GM21723 (cell line): Measurements from ENCODE around the gene TENM4.
"Not testable (repeated sequence)": the region's sequence is repeated elsewhere in the genome, so short reads cannot be mapped to it uniquely, and the experiment has no call there.

Source experiments
- ATAC-seq: cut with Tn5 transposase; IDR thresholded peaks from one replicate; pipeline ENCODE4 v1.9.1; 2021; ENCODE audit warnings: mild to moderate bottlenecking, moderate library complexity; ENCODE audit not compliant: unreplicated experiment

The TENM4 gene

GRCh38 chr11:78879094-78879980 lies 561.5 kb downstream of the TENM4 start:
- ATAC-seq, result not testable (repeated sequence)

- ATAC-seq, result no peak
Measured at GRCh38 chr11:78878631-78879030, 562.2 kb downstream of the TENM4 start.

DNA sequence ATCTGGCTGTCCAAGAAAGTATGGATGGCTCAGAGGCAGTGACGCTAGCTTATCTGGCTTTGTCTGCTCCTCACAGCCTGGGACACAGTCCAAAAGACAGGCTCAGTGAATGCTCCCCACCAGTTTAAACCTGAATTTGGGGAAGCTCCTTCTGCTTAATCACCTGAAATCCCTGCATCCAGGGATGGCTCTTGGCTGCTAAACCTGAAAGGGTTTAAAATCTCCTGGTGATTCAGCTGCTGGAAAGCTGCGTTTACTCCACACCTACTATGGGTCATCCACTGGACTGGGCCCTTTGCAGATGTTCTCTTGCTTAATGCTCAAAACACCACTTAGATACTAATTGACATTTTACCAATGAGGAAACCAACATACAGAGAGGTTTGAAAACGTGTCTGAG lies 564.2 kb downstream of the TENM4 start:
- no peak for ATAC-seq

DNA sequence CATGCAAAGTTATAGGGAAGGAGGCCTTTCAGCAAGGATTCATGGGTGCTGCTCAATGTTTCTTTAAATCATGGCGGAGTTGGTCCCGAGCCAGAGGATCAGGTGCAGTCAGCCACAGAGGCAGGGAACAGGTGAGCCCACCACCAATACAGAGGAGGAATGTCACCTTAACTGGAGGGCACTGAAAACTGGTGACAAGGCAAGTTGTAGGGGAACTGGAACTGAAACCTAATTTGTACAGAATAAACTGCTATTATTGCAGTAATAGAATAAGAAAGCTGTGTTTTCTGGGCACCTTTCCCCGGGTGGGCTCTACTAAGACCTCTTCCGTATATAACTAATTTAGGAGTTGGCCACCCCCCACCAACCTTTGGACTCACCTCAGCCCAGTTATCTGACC lies 570.2 kb downstream of the TENM4 start:
- ATAC-seq, result no peak

GRCh38 chr11:78869293-78869692 lies 571.5 kb downstream of the TENM4 start:
- no peak for ATAC-seq

DNA sequence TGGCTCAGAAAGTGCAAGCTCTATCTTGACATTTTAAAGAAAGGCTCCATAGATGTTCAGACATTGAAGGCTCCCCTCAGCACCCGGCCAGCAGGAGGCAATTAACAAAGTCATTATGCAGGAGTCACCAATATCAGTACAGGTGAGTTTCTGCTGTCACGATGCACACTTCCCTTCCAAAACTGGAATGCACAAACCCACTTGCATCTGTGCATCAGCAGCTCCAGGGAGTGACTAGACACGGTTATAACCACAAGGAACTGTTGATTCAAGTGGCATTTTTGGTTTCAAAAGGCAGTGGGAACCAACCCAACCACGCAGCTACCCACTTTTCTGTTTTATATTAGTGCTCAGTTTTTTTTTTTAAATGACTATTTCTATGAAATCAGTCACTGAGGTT lies 572.3 kb downstream of the TENM4 start:
- no peak for ATAC-seq

- no peak for ATAC-seq
Measured at GRCh38 chr11:78860720-78861422, 580.0 kb downstream of the TENM4 start.

DNA sequence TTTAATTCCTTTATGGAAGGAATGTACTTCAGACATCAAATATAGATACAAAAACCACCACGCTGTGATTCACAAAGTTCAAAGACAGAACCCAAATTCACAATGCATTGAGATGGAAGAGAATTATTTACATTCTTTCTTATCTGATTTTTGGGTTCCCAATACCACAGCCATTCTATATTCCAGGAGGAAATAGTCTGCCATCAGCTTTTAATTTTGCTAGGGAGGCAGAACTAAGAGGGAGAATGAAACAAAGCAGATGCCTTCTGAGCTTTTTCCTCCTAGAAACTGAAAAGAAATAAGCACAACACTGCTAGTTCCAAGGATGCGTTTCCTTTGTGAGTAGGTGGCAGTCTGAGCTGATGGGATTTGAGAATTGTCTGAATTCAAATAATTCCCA lies 583.1 kb downstream of the TENM4 start:
- ATAC-seq, result no peak

DNA sequence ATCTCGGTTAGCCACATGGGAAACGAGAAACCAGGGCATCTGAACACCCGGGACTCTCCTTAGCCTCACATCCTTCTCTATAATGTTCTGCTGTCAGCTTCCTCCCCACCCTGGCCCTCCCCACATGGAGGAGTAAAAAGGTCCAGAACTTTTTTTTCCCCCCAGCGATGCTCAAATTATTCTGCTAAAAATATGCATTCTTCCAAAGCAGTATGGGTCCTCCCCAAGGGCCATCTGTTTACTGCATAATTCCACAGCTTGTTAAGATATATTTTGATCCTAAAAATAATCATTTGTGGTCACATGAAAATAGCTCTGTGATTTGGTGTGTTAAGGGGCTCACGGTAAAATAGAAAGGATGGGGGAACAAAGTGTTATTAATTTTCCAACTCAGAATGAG lies 584.6 kb downstream of the TENM4 start:
- ATAC-seq, result no peak

DNA sequence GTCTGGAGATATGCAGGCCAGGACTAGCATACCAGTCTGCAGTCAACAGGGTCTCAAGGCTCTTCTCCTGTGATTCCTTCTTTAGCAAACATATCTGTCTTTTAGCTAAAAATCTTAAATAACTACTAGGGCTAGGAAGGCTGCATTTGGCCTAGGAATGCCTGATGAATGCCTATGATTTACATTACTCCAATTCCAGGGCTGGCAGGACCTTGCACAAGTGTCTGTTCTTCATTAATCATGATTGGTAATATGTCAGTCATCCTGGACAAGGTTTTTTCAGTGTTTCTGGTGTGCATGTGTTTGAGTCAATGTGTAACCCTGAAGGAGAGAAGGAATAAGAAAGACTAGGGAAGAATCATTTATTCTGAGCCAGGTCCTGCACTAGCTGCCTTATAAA lies 585.7 kb downstream of the TENM4 start:
- ATAC-seq, result no peak

DNA sequence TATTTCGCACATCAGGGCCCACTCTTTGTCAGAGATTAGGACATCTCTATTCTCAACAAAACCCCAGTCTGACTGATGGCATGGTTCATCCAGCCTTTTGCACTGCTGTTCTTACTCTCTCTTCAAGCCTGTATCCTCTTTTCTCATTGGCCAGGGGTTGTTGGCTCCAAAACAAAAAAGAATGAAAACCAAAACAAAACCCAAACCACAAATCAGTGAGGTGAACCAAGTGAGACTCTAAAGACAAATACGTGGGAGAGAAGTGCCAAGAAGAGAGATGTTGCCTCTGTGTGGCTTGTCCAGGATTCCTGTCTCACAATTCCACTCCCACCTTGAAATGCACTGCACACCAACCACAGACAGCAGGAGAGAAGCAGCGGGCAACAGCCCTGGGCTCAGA lies 587.3 kb downstream of the TENM4 start:
- ATAC-seq, result no peak

- ATAC-seq, result no peak
Measured at GRCh38 chr11:78851878-78852586, 588.8 kb downstream of the TENM4 start.

DNA sequence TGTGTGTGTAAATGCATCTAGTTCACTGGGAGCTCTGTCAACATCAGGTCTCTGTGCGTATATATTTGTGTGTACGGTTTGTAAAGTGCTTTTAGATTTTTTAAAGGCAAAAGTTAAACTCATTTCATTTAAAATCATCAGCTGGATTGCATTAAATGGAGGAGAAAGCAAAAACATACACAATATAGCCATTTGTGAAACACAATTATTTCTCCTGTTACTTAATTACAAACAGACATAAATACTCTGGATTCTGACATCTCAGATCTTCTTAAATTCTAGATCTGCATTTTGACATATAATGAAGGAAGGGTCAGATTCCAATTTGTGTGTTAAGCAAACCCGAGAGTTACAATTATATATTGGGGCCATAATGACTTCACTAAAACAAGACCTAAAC lies 590.8 kb downstream of the TENM4 start:
- ATAC-seq, result no peak

DNA sequence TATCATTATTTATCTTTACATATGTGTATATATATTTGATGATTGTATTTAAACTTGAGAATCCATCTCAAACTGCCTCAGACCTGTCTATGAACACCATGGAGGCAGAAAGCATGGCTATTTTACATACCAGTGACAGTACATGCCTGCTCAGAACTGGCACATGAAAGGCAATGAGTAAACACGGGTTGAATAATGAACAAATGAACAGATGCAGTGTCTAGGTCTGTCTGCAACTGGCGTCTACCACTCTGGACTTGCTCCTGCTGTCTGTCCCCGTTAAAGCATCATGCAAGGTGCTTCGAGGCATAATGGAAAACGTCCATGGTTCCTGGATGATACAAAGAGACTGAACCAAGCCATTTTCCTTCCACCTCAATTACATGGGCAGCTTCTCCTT lies 594.6 kb downstream of the TENM4 start:
- ATAC-seq, result no peak

DNA sequence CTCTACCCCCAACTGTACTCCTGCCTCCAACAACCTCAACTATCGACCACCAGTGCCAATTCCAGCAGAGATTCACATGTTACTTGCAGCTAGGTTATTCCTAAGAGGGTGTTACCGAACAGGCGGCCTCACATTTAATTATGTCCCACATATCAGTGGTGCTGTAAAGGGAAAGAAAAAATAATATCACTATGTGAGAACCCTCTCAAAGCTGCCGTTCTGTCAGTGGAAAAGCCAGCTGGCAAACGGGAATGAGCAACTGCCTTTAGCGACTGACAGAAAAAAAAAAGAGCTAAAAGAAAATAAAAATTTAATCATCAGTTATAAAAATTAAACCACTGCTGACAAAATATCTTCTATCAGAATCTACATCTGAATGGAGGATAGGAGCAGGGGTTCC lies 595.3 kb downstream of the TENM4 start:
- no peak for ATAC-seq

DNA sequence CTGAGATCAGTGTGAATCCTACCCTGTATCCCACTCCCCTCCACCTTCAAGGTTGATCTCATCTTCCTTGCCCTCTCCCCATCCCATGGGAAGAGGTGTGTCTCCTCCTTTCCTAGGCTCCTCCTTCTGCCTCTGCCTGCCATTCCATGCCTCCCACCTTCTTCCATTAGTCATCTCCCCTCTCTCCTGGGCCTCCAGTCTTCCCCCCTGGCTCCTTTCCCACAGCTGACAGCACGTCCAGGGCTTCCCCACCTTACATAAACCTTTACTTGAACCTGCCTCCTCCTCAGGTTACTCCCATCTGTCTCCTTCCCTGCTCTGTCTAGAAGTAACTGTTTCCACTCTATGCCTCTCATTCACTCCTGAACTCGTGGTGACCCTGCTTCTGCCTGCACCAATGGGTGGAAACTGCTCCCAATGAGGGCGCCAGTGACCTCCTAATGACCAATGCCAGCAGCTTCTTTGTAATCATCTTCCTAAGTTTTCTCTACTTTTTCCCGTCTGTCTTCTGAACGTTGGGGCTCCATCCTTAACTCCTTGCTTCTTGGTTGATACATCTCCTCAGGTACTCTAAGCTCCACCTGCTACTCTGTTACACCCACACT lies 599.3 kb downstream of the TENM4 start:
- ATAC-seq, result no peak

- no peak for ATAC-seq
Measured at GRCh38 chr11:78840623-78841022, 600.2 kb downstream of the TENM4 start.

DNA sequence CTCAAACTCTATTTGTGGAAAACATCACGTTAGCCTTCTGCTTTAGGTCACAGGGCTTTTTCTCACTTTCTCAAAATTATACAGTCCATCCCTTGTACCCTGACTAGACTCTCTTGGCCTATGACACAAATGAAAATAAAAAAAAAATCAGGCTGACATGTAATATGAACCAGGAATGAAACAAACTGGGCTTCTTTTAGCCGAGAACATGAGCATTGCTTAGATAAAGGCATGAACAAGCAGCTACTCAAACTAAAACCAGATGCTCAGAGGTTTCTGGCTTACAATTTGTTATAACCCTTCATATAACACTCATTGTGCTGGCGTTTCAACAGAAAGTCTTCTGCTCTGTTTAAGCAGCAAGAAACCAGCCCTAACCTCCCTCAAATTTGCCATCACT lies 600.6 kb downstream of the TENM4 start:
- no peak for ATAC-seq

DNA sequence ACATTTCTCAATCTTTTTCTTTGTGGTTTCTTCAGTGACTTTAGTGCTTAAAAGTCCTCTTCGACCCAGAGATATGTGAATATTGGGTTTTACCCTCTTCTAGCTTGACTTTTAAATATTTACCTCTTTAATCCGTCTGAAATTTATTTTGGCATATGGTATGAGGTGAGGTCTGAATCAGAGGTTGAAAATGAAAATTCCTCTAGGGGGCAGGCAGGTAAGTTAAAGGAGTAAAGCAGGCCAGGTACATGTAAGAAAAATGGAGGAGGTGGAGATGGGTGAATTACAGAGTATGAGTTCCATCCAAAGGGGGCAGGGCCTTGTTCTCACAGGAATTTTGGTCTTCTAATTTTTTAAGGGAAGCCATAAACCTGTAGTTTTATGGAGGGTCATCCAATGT lies 602.4 kb downstream of the TENM4 start:
- ATAC-seq, result no peak

DNA sequence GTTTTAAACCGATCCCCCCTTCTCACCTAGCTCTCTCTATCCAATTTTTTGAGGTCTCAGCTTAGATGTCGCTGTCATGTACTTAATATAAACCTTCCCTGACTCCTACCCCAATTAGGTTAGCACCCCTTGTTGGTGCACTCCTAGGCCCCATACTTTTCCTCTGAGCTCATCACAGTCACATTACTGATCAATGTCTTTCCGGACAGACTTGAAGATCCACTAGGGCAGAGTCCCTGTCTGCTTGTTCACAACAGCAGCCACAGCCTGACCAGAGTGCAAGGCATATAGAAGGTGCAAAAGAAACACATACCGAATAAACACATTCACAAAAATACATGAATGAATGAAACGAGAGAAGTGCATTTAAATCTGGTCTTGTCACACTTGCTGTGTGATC lies 605.2 kb downstream of the TENM4 start:
- no peak for ATAC-seq

DNA sequence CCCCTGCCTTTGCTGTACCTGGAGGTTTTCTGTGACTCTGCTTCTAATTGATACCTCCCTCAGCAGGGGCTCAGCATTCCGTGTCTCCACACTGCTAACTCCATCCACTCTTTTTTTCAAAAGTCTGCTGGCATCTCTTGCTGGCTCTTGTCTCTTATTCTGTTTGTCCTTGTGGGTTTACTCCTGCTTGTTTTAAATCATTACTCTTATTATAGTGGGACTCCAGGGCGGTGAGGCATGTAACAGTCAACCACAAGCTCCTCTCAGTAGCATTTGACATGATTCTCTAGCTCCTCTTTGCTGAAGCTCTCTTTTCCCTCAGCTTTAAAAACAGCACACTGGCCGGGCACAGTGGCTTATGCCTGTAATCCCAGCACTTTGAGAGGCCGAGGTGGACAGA lies 605.9 kb downstream of the TENM4 start:
- ATAC-seq, result no peak
